ENCODE measurements around the gene USB1.

DNA sequence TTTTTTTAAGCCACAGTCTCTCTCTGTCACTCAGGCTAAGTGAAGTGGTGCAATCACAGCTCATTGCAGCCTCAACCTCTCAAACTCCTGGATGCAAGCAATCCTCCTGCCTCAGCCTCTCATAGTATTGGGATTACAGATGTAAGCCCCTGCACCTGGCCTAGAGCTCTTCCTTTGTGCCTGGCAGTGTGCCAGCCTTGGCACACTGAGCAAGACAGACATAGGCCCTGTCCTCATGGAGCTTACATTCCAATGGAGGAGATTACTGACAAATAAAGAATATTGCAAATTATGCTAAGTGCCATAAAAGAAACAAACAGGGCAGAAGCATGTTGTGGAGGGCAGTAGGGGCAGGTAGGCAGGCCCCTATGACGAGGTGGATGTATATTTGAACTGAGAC lies 29.4 kb upstream of the USB1 start:
- no peak for TF ChIP-seq EZH2 (IDR thresholded peaks at IDR 0.05; ENCODE audit: low read length, missing control alignments)
- TF ChIP-seq, protein P1, sequence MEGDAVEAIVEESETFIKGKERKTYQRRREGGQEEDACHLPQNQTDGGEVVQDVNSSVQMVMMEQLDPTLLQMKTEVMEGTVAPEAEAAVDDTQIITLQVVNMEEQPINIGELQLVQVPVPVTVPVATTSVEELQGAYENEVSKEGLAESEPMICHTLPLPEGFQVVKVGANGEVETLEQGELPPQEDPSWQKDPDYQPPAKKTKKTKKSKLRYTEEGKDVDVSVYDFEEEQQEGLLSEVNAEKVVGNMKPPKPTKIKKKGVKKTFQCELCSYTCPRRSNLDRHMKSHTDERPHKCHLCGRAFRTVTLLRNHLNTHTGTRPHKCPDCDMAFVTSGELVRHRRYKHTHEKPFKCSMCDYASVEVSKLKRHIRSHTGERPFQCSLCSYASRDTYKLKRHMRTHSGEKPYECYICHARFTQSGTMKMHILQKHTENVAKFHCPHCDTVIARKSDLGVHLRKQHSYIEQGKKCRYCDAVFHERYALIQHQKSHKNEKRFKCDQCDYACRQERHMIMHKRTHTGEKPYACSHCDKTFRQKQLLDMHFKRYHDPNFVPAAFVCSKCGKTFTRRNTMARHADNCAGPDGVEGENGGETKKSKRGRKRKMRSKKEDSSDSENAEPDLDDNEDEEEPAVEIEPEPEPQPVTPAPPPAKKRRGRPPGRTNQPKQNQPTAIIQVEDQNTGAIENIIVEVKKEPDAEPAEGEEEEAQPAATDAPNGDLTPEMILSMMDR (conservative IDR thresholded peaks at IDR 0.05 in 1 of 2, IDR thresholded peaks at IDR 0.05 in 1 of 2; ENCODE audit: low read depth in 1 of 2, low read length in 2 of 2) = no peak
